HUDEP-2 (cell line): ENCODE measurements around the gene NAPG.
A peak's percentile ranks its signal among the peaks of the same experiment; 100 is the strongest.
"Not testable (repeated sequence)": the region's sequence is repeated elsewhere in the genome, so short reads cannot be mapped to it uniquely, and the experiment has no call there.

Source experiments
- DNase-seq, 76 experiments: peaks; one replicate each; lab custom pipeline; 2025; ENCODE audit not compliant: unreplicated experiment in 76 of 76; lab: John Stamatoyannopoulos, UW

The NAPG gene

DNA sequence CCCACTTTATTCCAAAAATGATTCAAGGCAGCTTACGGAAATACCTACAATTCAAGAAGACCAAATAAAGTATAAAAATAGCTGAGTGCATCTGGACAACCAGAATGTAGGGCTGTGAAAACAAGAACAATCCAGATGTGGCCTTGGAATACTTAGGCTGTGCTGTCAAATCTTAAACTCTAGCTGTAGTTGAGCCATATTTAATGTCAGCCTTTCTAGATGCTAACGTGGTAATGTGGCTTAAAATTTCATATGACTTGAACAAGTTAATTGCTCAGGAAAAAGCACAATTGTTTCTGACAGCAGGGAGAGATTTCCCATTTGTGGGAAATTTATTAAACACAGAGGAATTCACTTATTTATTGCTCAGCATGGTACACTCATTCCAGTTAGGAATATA, 14.6 kb upstream of the NAPG start:
- no peak for DNase-seq

DNA sequence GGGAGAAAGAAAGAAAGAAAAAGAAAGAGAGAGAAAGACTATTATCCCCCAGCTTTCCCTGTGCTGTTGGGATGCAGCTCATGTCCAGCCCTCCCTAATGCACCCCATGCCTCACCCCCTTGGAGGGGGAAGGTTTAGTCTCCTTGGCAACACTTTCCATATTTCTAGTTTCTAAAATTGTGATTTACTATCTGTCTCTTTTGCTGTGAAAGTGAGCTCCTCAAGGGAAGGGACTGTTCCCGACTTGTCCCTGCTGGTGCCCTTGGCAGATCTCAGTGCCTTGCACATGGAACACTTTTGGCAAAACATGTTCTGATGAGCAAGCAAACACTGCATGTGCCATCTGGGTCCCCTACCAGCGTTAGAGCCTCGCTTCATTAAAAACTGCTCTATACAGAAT, 11.7 kb upstream of the NAPG start:
- DNase-seq = no peak

DNA sequence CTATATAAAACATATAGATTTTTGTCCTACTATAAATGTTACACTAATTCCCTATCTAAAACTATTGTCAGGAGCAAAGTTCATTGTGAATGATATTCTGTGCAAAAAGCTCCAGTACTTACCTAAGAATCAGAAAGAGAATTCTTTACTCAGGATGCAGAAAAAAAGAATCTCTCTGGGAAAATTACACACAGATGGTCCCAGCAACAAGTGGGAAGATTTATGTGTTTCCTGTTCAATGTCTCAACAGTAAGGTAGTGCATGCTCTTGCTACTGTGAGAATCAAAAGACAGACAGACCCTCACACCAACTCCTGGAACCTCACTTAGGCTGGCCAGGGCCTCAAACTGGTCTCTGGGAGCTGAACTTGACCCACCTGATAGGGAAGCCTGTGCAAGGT, 11.2 kb upstream of the NAPG start:
- DNase-seq = no peak

DNA sequence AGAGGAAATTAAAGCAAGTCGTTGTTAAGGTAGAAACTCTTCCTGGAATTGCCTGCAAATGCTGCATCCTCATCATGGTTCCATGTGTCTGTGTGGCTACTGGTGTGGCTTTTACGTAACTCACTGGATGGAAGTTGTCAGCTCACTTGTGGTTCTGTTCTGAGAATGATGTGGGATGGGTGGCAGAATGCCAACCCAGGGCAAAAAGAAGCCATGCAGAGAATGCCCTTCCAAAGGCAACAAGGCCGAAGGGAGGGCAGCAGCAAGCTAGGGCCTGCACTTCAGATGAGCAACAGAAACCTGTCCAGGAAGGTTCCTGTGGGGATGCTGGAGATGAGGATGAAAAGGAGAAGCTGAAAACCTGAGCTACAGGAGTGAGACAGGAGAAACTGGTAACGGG, 10.4 kb upstream of the NAPG start:
- DNase-seq = no peak

DNA sequence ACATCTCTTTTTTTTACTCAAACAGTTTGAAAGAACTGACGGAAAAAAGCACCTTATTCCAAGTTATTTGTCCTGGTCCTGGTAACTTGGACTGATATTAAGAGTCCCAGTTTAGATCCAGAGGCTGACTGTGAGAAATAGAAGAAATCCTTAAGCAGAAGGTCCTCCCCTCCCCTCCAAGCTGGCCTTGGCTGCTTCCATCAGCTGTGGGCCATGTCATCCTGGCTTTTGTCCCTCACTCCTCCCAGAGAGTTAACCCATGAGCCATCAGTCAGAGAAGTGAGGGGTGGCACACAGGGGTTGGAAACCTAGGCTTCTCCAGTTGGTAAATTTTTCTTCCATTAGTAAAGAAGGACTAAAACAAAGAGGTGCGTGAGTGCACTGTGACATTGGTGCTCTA, 9.7 kb upstream of the NAPG start:
- DNase-seq = no peak

DNA sequence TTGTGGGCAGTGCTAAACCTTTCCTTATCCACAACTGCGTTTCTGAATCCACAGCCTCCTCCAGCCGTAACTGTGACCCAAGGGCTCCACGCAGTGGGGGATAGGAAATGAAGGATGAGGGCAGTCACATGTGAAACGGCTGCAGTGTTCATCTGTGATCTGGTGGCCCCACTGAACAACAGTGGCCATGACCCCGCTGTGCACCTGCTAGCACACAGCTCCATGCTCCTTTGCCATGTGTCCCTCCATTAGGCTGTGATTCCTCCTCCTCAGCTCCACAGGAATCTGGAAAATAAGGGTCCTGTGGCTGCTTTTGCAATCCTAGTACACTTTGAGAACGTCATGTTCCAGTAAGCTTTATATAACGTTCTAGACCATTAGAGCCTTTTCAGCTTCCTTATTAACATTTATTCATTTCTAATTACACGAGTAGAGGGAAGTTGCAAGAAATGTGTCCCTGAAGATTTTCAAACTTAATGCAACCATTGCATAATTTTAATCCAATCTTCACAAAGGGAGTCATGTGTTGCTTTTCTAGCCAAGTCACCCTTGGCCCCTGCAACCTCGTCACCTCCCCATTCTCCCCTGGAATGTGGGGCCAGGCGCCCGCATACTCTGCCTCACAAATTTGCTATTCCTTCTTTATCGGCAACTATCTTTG, 7.1 kb upstream of the NAPG start:
- no peak for DNase-seq

DNA sequence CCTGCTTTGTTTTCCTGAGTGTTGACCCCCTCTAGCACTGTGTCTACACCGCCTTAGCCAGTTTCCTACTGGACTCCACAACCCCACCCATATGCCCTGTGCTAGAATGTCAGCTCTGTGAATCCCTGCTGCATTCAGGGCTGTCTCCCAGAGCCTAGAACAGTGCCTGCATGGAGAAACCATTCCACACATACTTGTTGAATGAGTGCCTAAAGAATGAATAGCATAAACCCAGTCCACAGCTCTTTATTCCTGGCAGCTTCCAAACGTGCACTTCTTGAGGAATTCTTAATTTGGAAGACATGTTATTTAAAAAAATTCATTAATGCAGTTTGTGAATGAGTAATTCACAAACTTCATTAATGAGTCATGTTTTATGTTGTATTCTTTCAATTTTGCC, 6.5 kb upstream of the NAPG start:
- no peak for DNase-seq

DNA sequence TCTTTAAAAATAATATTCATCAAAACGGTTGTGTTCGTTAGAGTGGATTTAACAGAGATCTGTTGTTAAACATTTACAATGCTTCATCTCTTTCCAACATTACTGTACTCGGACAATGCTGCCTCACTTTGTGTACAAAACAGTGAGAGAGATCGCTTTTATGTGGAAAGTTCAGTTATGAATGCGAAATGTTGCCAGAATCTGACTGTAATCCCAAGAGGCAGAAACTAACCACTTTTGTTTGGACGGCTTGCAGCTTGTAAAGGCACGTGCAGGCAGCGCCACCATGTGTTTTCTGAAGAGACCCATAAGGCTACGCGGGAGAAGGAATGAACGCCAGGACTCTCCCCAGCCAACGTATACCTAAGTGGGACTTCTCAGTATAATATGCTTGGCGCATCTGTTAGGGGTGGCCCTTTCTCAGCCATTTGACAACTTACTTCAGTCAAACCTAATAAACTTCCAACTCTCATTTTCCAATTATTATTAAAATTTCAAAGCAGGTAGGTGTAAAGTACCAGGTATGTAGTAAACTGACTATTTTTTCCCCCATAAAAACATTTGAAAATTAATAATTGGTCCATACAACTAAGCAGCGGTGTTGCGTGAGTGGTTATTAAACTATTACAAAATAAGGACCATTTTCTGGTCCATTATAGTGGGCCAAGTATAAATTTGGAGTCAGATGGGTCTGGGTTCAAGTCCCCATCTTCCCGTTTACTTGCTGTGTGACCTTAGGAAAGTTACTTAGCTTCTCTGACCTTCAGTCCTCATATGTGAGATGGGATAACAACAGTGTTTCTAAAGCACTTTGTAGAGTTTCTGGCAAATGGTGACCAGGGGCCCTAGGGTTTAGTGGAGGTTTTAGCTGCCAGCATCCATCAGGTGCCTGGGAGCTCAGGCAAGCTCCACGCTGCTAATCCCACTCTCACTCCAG, 5.6 kb upstream of the NAPG start:
- DNase-seq = peak in 56 of 76 experiments; percentile 0 to 76 (median 30)

DNA sequence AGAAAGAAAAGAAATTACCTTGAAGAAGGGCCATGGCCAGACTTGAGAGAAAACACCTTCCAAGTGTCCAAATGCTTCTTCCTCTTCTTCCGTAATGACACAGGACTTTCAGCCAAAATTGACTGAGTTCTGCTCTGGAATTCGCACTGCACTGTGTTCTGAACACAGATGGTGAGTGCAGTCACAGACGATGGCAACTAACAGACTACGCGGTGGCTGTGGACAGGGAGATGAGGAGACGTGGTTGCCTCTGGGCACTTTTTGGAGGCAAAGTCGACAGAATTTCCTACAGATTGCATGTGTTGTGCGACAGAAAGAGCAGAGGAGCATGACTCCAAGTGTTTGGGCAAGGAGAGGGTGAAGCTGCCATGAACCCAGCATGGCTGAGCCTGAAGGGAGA, 4.3 kb upstream of the NAPG start:
- no peak for DNase-seq

DNA sequence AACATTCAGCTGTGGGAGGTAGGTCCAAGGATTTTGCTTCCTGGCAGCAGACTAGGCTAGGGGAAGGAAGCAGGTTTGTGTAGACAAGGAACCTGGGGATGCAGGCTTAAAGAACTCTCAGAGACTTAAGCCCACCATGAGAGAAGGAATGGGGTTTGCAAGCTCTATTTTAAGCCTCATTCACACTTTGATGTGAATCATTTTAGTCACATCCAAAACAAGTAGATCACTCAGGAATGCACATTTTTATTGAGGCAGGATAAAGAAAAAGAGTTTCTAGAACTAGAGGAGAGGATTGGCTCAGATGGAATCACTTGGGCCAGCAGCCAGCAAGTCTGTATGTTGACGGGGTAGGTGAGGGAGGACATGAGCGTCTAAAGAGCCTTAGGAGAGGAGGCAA, 3.3 kb upstream of the NAPG start:
- DNase-seq = no peak

DNA sequence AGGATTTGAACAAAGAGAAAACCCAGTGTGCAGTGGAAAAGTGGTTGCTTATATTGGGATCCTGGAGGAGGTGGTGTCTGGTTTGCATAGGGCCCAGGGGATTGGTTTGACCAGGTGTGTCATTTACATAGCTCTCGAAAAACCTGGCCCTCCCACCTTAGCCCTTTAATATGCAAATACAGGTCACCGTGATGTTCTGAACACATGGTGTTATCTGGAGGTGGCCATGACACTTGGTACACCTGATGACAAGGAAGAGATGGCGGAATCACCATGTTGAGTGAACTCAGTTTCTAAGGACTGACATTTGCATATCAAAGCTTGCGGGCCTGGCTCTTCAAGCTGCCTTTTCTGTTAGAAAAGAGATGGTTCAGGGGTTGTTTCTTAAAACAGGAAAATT, 2.3 kb upstream of the NAPG start:
- DNase-seq = no peak

DNA sequence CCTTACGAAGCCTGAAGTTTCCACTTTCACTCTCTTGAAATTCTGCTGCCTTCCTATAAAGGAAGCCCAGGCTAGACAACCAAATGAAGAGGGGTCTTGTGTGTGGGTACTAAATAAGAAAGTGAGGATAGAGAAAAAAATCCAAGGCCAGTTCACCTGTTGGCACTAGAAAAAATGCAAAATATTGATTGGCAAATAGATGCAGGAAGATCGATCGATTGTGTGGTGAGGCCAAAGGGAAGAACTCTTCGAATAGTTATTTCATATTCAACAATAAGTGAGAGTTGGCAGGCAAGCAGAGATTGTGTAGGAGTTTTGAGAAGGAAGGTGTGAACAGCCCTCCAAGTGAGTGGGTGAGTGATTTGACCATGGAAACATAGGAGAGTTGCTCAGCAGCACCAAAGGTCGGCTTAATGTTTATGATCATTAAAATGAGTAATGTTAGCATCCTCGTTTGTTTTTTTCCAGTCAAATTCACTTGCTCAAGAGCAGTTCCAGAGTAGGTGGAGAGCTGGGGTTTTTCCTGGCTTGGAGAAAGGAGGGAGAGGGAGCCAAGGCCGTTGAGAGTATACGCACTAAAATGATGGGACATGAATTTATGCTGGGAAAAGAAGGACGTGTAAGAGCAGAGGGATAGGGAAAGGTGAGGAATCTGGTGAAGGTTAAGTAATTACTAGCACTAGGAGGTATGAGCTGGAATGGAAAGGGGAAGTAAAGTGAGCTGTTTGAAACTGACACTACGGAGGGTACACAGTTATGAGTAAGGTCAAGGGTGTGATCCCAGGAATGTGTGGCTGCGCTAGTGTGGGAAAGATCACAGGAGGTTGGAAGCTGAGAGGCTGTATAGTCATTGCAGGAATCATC, 1.1 kb upstream of the NAPG start:
- DNase-seq = no peak

DNA sequence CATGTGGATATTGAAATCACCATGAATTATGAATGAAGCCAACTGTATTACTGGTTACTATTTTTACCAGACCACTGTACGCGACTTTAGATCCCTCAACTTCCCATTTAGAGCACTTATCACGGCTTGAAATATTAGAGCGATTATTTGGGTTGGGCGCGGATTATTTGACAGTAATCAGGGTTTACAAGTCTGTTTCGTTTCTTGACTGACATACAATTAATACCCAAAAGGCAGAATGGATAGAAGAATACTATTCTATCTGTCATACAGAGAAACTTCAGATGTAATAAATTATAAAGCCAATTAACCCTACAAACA, 496 bp upstream of the NAPG start:
- DNase-seq = no peak

DNA sequence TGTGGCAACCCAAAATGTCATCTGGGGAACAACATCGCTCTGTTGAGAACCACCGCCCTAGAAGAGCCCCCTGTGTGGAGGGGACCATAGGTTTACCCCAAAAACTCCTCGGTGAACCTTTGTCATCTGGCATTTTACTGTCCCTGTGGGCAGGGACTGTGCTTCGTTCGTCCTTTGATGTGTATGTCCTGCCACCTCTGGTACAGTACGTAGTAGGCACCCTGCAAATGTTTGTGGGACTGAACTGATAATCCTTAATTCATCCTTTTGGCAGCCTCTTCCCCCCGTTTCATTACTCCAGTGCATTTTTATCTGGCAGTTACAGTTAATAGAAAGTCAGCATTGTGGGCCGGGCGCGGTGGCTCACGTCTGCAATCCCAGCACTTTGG, 728 bp downstream of the NAPG start:
- DNase-seq = peak in 7 of 76 experiments; percentile 1 to 28 (median 21)

DNA sequence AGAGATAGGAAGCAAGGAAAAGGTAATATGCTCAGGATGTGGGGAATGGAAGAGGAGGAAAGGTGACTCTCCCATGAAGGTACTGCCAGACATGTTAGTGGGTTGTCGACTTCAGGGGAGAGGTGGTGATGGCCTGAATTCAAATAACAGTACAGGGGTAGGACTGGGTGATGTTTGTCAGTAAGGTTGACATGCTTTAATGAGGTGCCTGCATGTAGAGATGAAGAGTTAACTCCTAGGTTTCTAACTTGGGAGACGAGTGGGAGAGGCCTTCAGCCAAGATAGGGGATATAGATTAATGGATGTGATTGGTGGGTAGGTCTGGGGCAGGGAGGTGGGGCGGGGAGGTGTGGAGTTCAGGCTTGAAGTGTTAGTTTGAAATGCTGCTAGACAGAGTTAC, 2.6 kb downstream of the NAPG start:
- peak in 2 of 76 experiments; percentile 0 to 3 for DNase-seq

DNA sequence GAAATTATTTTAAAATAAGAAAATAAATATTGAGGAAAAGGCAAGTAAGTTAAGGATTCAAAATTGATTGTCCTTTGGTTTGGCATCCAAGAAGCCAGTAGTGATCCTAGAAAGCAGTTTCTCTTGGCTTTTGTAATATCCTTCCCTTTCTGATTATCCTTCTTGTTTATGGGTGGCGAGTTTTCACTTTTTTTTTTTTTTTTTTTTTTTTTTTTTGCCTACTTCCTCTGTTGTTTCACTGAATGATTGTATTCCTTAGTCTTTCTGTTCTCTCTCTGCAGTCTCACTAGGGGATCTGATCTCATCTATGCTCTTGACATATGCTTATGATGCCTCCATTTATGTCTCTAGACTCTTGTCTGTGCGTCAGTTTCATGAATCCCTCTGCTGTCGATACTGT, 4.2 kb downstream of the NAPG start:
- no peak for DNase-seq

DNA sequence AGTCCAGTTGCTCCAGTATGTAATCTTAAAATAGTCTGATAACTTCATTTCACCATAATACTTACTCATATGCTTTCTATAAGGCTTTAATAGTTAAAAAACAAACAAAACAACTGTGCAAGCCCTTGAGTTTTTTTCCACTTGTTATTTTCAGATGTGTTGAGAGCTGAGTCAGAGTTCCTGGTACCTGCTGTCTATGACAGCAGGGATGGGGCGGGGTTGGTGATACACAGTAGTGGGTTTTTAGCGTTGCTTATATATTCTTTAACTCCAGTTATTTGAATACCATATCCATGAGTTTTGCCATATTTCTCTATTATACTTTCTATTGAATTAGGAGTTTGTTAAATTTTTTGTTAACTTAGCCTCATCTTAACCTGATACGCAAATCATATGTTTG, 5.0 kb downstream of the NAPG start:
- DNase-seq = peak in 2 of 76 experiments; percentile 0 to 12

DNA sequence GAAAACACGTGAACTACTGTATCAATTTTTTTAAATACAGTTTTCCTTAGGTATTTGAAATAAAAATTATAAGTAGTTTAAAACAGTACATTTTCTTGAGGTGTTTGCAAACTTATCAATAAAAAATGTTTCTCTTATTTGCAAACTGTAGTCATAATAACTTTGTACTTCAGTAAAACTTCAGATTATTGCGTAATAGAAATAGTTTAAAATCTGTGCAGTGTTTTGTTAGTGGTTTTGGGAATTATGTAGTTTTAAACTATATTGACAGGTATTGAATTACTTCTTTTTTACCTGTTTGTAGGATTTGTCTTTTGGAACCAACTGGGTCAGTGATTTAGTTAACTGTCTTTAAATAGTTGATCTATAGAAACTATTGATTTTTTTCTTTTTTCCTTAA, 7.3 kb downstream of the NAPG start:
- DNase-seq = no peak

DNA sequence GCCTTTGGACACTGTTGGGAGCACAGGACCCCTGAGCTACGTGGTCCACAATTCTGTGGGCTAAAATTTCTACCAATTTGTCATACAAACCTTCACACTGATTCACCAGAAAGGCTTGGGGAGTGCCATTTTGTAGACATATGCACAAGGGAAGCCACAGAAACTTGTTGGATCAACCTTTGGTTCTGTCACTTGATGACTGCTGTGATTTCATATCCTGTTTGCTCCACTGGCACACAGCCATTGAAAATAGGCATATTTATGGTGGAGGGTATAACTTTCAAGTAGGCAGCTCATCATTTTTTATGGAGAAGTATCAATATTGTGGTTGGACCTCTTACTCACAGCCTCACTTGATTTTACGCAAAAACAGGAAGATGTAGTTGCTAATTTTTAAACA, 10.5 kb downstream of the NAPG start:
- no peak for DNase-seq

DNA sequence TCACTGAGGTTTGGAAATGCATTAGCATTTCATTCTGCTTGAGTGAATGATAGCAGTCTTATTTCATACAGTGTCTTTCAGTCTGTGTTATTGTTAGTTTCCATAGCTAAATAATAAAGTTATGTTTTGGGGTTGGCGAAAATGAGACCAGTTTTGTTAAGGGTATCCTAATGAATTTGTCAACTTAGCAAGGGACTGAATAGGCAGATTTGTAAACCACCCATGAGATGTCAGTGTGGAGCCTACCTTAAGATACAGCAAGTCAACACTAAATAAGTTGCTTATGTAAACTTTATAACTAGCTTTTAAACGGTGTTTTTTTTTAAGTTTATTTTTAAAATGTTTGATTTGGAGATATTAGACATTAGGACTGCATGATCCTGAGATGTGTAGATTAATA, 11.9 kb downstream of the NAPG start:
- no peak for DNase-seq

DNA sequence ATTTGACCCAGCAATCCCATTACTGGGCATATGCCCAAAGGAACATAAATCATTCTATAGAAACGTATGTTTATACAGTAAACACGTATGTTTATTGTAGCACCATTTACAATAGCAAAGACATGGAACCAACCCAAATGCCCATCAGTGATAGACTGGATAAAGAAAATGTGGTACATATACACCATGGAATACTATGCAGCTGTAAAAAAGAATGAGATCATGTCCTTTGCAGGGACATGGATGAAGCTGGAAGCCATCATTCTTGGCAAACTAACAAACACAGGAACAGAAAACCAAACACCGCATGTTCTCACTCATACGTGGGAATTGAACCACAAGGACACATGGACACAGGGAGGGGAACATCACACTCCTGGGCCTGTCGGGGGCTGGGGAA, 13.3 kb downstream of the NAPG start:
- not testable (repeated sequence) for DNase-seq
